HUES64 (cell line): ENCODE data around the gene PRAMEF13.
"Not testable (repeated sequence)": the region's sequence is repeated elsewhere in the genome, so short reads cannot be mapped to it uniquely, and the experiment has no call there.

Experiments used
- H3K27ac ChIP-seq: 2 replicates; pipeline ENCODE4 v1.7.0; 2013; ENCODE audit warnings: low read depth, low read length, inconsistent platforms
- H3K27me3 ChIP-seq: 2 replicates; pipeline ENCODE4 v1.6.1; 2013; ENCODE audit warnings: mild to moderate bottlenecking, low read length; ENCODE audit not compliant: insufficient read depth
- H3K36me3 ChIP-seq: 2 replicates; pipeline ENCODE4 v1.6.1; 2013; ENCODE audit warnings: mild to moderate bottlenecking, low read length; ENCODE audit not compliant: insufficient read depth
- H3K4me1 ChIP-seq: 2 replicates; pipeline ENCODE4 v1.6.1; 2013; ENCODE audit warnings: mild to moderate bottlenecking, low read length, moderate library complexity; ENCODE audit not compliant: insufficient read depth
- H3K4me3 ChIP-seq: 2 replicates; pipeline ENCODE4 v1.5.1; 2013; ENCODE audit warnings: mild to moderate bottlenecking, low read length, moderate library complexity
- H3K9ac ChIP-seq: 2 replicates; pipeline ENCODE4 v1.6.1; 2013; ENCODE audit warnings: mild to moderate bottlenecking, low read depth, low read length
- H3K9me3 ChIP-seq: 2 replicates; pipeline ENCODE4 v1.6.1; 2013; ENCODE audit warnings: low read depth, low read length; ENCODE audit not compliant: insufficient read depth
- WGBS: fragments of 150-250, 120-280 bp; methylation state at CpG from one replicate; pipeline ENCODE4 v1.1.7; 2013; ENCODE audit warnings: missing lambda C conversion rate; 5-methylcytosine and 5-hydroxymethylcytosine counted together

The PRAMEF13 gene

GRCh38 chr1:13155909-13156308 lies 45.3 kb downstream of the PRAMEF13 start, which contains the start of gene PRAMEF26:
PRAMEF26 (minus strand) TSS chr1:13156009; CDS start chr1:13153095, 2,914 bp downstream.
- H3K27me3 ChIP-seq, H3K9me3 ChIP-seq, H3K9ac ChIP-seq, H3K27ac ChIP-seq, H3K36me3 ChIP-seq, H3K4me1 ChIP-seq, H3K4me3 ChIP-seq: not testable (repeated sequence)
- WGBS: no CpG with 5 or more reads among the region's 5 CpGs
